Colon (tissue), 2 donors: ENCODE results near the gene PLEKHF1.

ENCODE experiments used
- FAIRE-seq: peaks from 2 replicates; lab custom pipeline; 2012; peaks lifted over from hg19 to GRCh38; lab: Jason Lieb, UNC
- donor health status: control.
- donor health status: control.

Gene PLEKHF1

GRCh38 chr19:29679598-29680210 is 14.4 kb downstream of the PLEKHF1 start:
- no peak for FAIRE-seq

- no peak for FAIRE-seq
Observed at GRCh38 chr19:29680447-29680846, 15.2 kb downstream of the PLEKHF1 start.

DNA sequence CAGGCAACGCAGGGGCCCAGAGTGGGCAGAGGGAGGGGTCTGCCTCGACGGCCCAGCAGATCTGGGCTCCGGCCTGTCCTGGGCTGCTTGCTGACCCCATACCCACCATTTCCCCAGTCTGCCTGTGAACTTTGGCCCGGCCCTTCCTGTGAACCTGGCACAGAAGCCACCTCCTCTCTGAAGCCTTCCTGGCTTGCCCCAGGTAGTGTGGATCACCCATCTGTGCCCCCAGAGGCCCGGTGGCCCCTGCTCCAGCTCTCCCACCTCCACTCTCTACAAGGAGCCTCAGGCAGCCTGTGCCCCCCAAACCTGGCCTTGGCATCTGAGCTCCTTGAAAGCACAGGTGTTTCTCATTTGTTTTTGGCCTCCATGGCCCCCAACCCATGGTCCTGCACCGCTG is 15.7 kb downstream of the PLEKHF1 start:
- FAIRE-seq: no peak

- FAIRE-seq: no peak
Observed at GRCh38 chr19:29681422-29682235, 16.4 kb downstream of the PLEKHF1 start.

- no peak for FAIRE-seq
Observed at GRCh38 chr19:29682236-29682895, 17.1 kb downstream of the PLEKHF1 start.

DNA sequence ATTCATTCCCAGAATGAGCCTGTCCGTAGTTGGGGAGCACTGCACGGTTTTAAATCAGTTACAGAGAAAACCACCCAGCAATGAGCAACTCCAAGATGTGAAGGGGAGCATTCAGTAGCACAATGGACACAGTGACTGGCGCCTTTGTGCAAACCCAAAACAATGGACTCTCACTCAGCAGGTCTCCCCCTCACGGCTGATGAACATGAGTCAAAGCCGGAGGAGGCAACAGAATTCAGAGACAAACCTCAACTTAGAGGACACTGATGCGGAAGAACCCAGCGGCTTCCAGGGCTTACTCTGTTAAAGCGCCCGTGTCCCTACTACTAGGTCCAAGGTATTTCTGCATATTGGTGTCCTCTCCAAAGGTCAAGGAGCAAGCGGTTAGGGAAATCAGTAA is 17.7 kb downstream of the PLEKHF1 start:
- no peak for FAIRE-seq

DNA sequence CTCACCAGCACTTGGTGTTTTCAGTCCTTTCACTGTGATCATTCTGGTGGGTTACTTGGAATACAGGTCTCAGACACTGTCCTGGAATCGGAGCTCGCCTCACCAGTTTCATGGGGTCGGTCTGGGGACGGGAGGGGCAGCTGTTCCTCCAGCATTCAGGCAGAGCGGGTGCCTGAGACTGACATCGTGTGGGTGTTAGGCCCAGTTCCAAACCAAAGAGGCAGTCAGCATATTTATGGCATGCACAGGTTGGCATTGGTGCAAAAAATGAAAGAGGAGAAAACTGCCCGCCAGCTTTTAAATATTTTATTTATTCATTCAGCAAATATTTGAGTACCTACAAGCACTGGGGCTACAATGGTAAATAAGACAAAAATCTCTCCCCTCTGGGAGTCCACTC is 20.1 kb downstream of the PLEKHF1 start:
- no peak for FAIRE-seq

DNA sequence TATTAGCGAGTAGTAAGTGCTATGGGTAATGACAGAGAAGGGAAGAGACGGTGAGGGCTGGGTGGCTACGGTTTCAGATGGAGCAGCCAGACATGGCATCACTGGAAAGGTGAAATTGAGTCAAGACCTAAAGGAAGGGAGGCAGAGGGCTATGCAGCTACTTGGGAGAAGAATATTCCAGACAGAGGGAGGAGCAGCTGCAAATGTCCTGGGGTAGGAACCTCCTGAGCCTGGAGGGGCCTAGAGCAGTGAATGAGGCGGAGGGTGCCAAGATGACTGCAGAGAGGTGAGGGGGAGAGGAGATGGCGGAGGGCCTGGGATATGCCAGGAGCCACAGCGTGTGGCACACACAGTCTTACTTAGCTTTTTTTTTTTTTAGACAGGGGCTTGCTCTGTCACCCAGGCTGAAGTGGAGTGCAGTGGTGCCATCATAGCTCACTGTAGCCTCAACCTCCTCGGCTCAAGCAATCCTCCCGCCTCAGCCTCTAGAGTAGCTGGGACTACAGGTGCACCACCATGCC is 21.1 kb downstream of the PLEKHF1 start:
- no peak for FAIRE-seq

- FAIRE-seq: no peak
Observed at GRCh38 chr19:29687244-29687896, 22.1 kb downstream of the PLEKHF1 start.

GRCh38 chr19:29687897-29688728 is 22.9 kb downstream of the PLEKHF1 start:
- FAIRE-seq: no peak

DNA sequence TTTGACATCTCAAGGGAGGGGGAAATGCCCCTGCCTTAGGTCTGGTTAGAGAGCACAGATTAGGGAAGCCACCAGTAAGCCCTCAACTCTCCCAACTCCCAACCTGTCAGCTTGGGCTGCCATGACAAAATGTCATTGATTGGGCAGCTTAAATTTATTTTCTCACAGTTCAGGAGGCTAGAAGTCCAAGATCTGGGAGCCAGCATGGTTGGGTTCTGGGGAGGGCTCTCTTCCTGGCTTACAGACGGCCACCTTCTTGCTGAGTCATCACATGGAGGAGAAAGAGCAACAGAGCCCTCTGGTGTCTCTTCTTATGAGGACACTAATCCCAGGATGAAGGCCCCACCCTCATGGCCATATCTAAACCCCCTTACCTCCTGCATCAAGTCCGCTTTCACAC is 25.6 kb downstream of the PLEKHF1 start:
- FAIRE-seq: no peak

- no peak for FAIRE-seq
Observed at GRCh38 chr19:29694161-29694560, 28.9 kb downstream of the PLEKHF1 start.

DNA sequence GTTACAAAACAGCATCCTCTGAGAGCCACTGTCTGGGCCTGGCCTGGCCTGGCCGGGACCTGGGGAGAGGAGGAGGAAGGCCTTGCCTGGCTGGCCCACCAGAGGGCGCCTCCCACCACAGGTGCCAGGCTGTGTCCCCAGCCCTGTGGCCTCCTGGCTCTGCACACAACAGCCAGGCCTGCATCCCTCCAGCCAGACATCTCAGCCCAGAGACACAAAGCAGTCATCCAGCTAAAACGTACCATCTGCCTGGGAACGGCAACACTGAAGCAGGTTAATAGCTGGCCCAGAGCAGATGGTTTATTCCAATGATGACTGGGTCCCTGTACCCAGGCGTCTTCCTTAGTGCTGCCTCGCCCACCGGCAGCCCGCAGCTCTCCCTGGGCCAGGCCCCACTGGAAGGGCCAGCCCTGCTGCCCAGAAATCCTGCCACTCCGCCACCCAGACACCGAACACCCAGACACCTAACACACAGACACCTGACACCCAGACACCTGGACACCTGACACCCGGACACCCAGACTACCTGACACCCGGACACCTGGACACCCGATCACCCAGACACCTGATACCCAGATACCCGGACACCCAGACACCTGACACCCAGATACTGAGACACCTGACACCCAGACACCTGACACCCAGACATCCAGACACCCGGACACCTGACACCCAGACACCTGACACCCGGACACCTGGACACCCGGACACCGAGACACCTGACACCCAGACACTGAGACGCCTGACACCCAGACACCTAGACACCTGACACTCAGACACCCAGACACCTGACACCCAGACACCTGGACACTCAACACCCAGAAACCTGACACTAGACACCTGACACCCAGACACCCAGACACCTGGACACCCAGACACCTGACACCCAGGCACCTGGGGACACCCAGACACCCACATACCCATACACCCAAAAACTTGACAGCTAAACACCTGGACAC is 29.7 kb downstream of the PLEKHF1 start:
- no peak for FAIRE-seq

GRCh38 chr19:29695765-29696564 is 30.7 kb downstream of the PLEKHF1 start:
- no peak for FAIRE-seq

DNA sequence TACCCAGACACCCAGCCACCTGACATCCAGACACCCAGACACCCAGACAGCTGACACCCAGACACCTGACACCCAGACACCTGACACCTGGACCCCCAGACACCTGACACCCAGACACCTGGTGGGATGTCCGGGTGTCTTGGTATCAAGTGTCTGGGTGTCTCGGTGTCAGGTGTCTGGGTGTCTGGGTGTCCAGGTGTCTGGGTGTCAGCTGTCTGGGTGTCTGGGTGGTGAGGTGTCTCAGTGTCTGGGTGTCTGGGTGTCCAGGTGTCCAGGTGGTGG is 31.2 kb downstream of the PLEKHF1 start:
- FAIRE-seq: no peak

DNA sequence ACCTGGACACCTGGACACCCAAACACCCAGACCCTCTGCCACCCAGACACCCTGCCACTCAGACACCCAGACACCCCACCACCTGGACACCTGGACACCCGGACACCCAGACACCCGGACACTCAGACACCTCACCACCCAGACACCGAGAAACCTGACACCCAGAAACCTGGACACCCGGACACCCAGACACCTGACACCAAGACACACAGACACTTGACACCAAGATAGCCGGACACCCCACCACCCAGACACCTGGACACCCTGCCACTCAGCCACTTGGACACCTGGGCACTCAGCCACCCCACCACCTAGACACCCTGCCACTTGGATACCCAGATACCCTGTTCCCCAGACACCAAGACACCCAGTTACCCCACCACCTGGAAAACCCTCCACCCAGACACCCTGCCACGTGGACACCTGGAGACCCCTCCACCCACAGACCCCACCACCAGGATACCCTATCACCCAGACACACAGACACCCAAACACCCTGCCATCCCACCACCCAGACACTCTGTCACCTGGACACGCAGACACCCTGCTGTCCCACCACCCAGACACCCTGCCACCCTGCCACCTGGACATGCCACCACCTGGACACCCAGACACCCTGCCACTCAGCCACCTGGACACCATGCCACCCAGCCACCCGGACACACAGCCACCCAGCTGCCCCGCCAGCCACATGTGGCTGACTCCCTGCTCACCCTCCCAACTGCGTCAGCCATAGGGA is 32.4 kb downstream of the PLEKHF1 start:
- no peak for FAIRE-seq

GRCh38 chr19:29699861-29700260 is 34.6 kb downstream of the PLEKHF1 start:
- FAIRE-seq: no peak

DNA sequence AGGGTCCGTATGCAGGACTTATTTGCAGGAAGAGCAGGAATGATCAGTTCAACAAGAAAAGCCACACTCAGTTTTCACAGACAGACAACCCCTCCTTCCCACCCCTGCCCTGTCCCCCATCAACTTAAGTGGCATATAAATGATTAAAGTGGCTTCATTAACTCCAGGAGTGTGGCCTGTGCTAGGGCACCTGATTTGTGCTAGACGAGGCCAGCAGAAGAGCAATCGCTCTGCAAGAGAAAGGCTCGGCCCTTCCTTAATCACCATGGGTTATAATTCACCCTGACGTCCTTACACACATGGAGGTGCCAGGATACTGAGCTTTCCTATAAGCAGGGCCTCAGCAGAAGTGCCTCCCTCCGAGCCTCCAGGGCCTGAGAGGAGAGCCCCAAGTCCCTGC is 35.2 kb downstream of the PLEKHF1 start:
- no peak for FAIRE-seq
